Stomach (tissue), 9 donors: ENCODE data around the gene KHNYN. TPM values are rescaled to one million over a fixed set of nuclear protein-coding genes. Genes with fewer than 3 reads are reported as not detected.

Source experiments
- DNase-seq, 2 donors: peaks; one replicate each; pipeline versions ENCODE4 v3.0.0 to v3.0.0-alpha.2; 2013 to 2019
- H3K27ac ChIP-seq, 5 donors: fragments of 200-600 bp in 4 of 5; sonication (generic) in 4 of 5; one replicate each; pipeline ENCODE4 v1.5.1; 2013 to 2019; ENCODE audit warnings: mild to moderate bottlenecking in 1 of 5, moderate library complexity in 1 of 5
- H3K27me3 ChIP-seq, 3 donors: fragments of 200-600 bp; sonication (generic); one replicate each; pipeline ENCODE4 v1.5.1; 2017 to 2019; ENCODE audit warnings: mixed run types in 1 of 3
- H3K36me3 ChIP-seq, 4 donors: fragments of 200-600 bp; sonication (generic); 1 replicate in 3 of 4; 2 replicates in 1 of 4; pipeline ENCODE4 v1.5.1; 2016 to 2019
- H3K4me1 ChIP-seq, 4 donors: fragments of 200-600 bp; sonication (generic); one replicate each; pipeline ENCODE4 v1.5.1; 2016 to 2019
- H3K4me3 ChIP-seq, 4 donors: fragments of 200-600 bp; sonication (generic) in 3 of 4; one replicate each; pipeline ENCODE4 v1.5.1; 2016 to 2019; ENCODE audit warnings: mild to moderate bottlenecking in 1 of 4
- H3K9me3 ChIP-seq, 4 donors: fragments of 200-600 bp; sonication (generic); one replicate each; pipeline ENCODE4 v1.5.1; 2016 to 2019
- CTCF ChIP-seq, 7 experiments: fragments of 450-650 bp in 4 of 7; fragments of 200-600 bp in 3 of 7; sonication (generic) in 3 of 7; IDR thresholded peaks; one replicate each; pipeline ENCODE4 v1.5.1; 2016 to 2019; ENCODE audit warnings: antibody characterized with exemption in 7 of 7, control low read depth in 2 of 7, mild to moderate bottlenecking in 1 of 7
- EP300 ChIP-seq: sonication (generic); formaldehyde crosslinking; IDR thresholded peaks from one replicate; pipeline ENCODE4 v1.6.1; 2017; ENCODE audit warnings: antibody characterized with exemption
- POLR2A ChIP-seq, 4 donors: fragments of 450-650 bp; IDR thresholded peaks; one replicate each; pipeline ENCODE4 v1.6.1; 2016; ENCODE audit warnings: antibody characterized with exemption in 4 of 4, control low read depth in 2 of 4, mild to moderate bottlenecking in 1 of 4, moderate library complexity in 1 of 4
- POLR2AphosphoS5 ChIP-seq, 3 donors: sonication (generic); formaldehyde crosslinking; IDR thresholded peaks; one replicate each; pipeline ENCODE4 v1.6.1; 2016; ENCODE audit warnings: antibody characterized with exemption in 3 of 3
- WGBS, 5 donors: extraction: QIAGEN DNeasy Blood & Tissue Kit in 3 of 5; methylation state at CpG; one replicate each; pipeline versions ENCODE4 v1.1.5 to v1.1.7; 2013 to 2018; 5-methylcytosine and 5-hydroxymethylcytosine counted together
- intact Hi-C: fragments of 100-400 bp; cut with DNase I; formaldehyde crosslinking; loops from one replicate; pipeline ENCODE4 v1.15.1; 2023; ENCODE audit warnings: low total_unique reads
- polyA plus RNA-seq, 3 donors: library from polyadenylated mRNA; stranded (reverse); fragments of 200-250 nt; gene quantifications; one replicate each; pipeline ENCODE4 v1.2.3, GENCODE V29; 2013
- total RNA-seq, 5 donors: library from RNA; depleted of rRNA; stranded (reverse); fragments of >200 nt; gene quantifications; one replicate each; pipeline versions ENCODE4 v1.1.0 to v1.2.3, GENCODE V29; 2014 to 2016
- donor health status: healthy with polysubstance abuse.
- donor health status: Bipolar disorder and iron deficiency.
- donor health status: healthy.

KHNYN gene
- total and polyA plus RNA-seq, 8 donors, result 13.9 to 348 (median 65.5) TPM

- no peak for DNase-seq
- H3K27me3 ChIP-seq, result no peaks in the 10 kb centered on the region
- no peaks in the 10 kb centered on the region for H3K4me1 ChIP-seq
- TF ChIP-seq POLR2A (IDR thresholded peaks at IDR 0.05) (no peak), EP300 (no peak), CTCF (IDR thresholded peaks at IDR 0.05) (no peak), POLR2AphosphoS5 (IDR thresholded peaks at IDR 0.05) (no peak)
- H3K9me3 ChIP-seq, result peaks cover 0 to 8% (median 1%) of the 10 kb centered on the region in 4 donors
- intact Hi-C loops, result no loop called here
- H3K27ac ChIP-seq, result no peak overlapping the region
- no peak overlapping the region for H3K4me3 ChIP-seq
- H3K36me3 ChIP-seq, result peaks cover 0 to 13% (median 10%) of the 10 kb centered on the region in 4 donors
Measured at GRCh38 chr14:24456980-24457379, 27.2 kb downstream of the KHNYN start.

- Histone ChIP-seq H3K9me3 (peaks cover 0 to 8% (median 1%) of the 10 kb centered on the region in 4 donors), H3K4me3 (no peak overlapping the region), H3K27ac (no peak overlapping the region), H3K4me1 (no peaks in the 10 kb centered on the region), H3K27me3 (no peaks in the 10 kb centered on the region), H3K36me3 (peaks cover 0 to 7% (median 6%) of the 10 kb centered on the region in 4 donors)
- 72 to 92% (median 89%) methylated on average over 1 of the region's 1 CpG for WGBS, 5 donors
- no peak for TF ChIP-seq POLR2AphosphoS5 (IDR thresholded peaks at IDR 0.05)
- no peak for TF ChIP-seq CTCF (IDR thresholded peaks at IDR 0.05)
- TF ChIP-seq EP300, result no peak
- no peak for TF ChIP-seq POLR2A (IDR thresholded peaks at IDR 0.05)
- DNase-seq, result no peak
- intact Hi-C loops, result no loop called here
Measured at GRCh38 chr14:24458736-24459135, 29.0 kb downstream of the KHNYN start.

- 71 to 90% (median 87%) methylated on average over 3 of the region's 3 CpGs for WGBS, 5 donors
- no peaks in the 10 kb centered on the region for H3K27me3 ChIP-seq
Measured at GRCh38 chr14:24459331-24459730, 29.6 kb downstream of the KHNYN start.

GRCh38 chr14:24461336-24461735 is 31.6 kb downstream of the KHNYN start:
- Histone ChIP-seq H3K27ac (no peak overlapping the region), H3K4me3 (no peak overlapping the region), H3K36me3 (peaks cover 0 to 7% (median 6%) of the 10 kb centered on the region in 4 donors), H3K27me3 (no peaks in the 10 kb centered on the region), H3K4me1 (no peaks in the 10 kb centered on the region), H3K9me3 (peaks cover 0 to 7% (median 1%) of the 10 kb centered on the region in 4 donors)
- intact Hi-C loops, result no loop called here
- no peak for DNase-seq
- TF ChIP-seq EP300, result no peak
- TF ChIP-seq CTCF (IDR thresholded peaks at IDR 0.05), result no peak
- TF ChIP-seq POLR2A (IDR thresholded peaks at IDR 0.05), result no peak
- no peak for TF ChIP-seq POLR2AphosphoS5 (IDR thresholded peaks at IDR 0.05)

More at GRCh38 chr14:24459331-24459730, 29.6 kb downstream of the KHNYN start:
- no peak overlapping the region for H3K4me3 ChIP-seq
- peaks cover 0 to 8% (median 1%) of the 10 kb centered on the region in 4 donors for H3K9me3 ChIP-seq
- H3K36me3 ChIP-seq, result peaks cover 0 to 7% (median 6%) of the 10 kb centered on the region in 4 donors
- intact Hi-C loops, result no loop called here
- DNase-seq, result no peak
- no peak overlapping the region for H3K27ac ChIP-seq
- no peaks in the 10 kb centered on the region for H3K4me1 ChIP-seq
- no peak for TF ChIP-seq POLR2A (IDR thresholded peaks at IDR 0.05)
- no peak for TF ChIP-seq POLR2AphosphoS5 (IDR thresholded peaks at IDR 0.05)

GRCh38 chr14:24463017-24463883 is 33.5 kb downstream of the KHNYN start:
- Histone ChIP-seq H3K27ac (no peak overlapping the region), H3K9me3 (no peaks in the 10 kb centered on the region), H3K4me3 (no peak overlapping the region), H3K4me1 (no peaks in the 10 kb centered on the region), H3K27me3 (no peaks in the 10 kb centered on the region), H3K36me3 (peaks cover 0 to 4% (median 1%) of the 10 kb centered on the region in 4 donors)
- 54 to 91% (median 67%) methylated on average over 4 to 5 of the region's 5 CpGs for WGBS, 5 donors
- DNase-seq, result no peak
- TF ChIP-seq POLR2AphosphoS5 (IDR thresholded peaks at IDR 0.05), result no peak
- no peak for TF ChIP-seq CTCF (IDR thresholded peaks at IDR 0.05)
- TF ChIP-seq POLR2A (IDR thresholded peaks at IDR 0.05), result no peak
- no peak for TF ChIP-seq EP300
- intact Hi-C loops, result no loop called here
